Stimulated activated naive CD8-positive, alpha-beta T cell treated with anti-CD3 and anti-CD28 coated beads, Interleukin-15, Interleukin-2, amounts not matched to agents 100 U/mL and 50 U/mL, for 24 hours (primary cell): ENCODE results near the gene ABCA7.
"Not testable (repeated sequence)": the region's sequence is repeated elsewhere in the genome, so short reads cannot be mapped to it uniquely, and the experiment has no call there.

Source experiments
- ATAC-seq: fragments of 150-1000 bp; cut with Tn5 transposase; one replicate; pipeline ENCODE4 v1.10.0; 2021
- DNase-seq: peaks from one replicate; pipeline ENCODE4 v3.0.0; 2021

ABCA7 gene

DNA sequence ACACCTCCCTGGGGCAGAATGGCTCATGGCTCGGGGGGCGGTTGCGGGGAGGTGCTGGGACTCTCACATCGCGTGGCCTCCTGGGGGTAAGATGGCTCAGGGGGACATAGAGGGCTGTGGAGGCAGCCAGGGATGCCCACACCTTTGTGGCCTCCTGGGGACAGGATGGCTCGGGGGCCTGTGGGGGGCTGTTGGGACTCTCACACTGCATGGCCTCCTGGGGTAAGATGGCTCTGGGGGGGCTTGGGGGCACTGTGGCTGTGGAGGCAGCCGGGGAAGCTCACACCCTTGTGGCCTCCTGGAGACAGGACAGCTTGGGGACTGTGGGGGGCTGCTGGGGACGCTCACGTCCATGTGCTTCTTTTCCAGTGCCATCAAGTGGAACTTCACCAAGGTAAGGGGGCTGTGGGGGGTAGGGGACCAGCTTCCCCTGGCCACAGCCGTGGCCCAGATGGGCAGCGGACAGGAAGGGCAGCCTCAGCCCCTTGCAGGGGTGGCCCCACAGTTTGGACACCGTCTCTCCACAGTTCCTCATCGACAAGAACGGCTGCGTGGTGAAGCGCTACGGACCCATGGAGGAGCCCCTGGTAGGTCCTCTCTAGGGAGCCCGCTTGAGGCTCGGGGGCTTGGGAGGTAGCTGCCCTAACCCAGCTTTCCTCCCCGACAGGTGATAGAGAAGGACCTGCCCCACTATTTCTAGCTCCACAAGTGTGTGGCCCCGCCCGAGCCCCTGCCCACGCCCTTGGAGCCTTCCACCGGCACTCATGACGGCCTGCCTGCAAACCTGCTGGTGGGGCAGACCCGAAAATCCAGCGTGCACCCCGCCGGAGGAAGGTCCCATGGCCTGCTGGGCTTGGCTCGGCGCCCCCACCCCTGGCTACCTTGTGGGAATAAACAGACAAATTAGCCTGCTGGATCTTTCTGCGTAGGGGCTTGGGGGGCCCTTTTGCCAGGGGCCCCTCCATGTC lies 66.2 kb downstream of the ABCA7 start:
- DNase-seq: no peak
- no peak for ATAC-seq

DNA sequence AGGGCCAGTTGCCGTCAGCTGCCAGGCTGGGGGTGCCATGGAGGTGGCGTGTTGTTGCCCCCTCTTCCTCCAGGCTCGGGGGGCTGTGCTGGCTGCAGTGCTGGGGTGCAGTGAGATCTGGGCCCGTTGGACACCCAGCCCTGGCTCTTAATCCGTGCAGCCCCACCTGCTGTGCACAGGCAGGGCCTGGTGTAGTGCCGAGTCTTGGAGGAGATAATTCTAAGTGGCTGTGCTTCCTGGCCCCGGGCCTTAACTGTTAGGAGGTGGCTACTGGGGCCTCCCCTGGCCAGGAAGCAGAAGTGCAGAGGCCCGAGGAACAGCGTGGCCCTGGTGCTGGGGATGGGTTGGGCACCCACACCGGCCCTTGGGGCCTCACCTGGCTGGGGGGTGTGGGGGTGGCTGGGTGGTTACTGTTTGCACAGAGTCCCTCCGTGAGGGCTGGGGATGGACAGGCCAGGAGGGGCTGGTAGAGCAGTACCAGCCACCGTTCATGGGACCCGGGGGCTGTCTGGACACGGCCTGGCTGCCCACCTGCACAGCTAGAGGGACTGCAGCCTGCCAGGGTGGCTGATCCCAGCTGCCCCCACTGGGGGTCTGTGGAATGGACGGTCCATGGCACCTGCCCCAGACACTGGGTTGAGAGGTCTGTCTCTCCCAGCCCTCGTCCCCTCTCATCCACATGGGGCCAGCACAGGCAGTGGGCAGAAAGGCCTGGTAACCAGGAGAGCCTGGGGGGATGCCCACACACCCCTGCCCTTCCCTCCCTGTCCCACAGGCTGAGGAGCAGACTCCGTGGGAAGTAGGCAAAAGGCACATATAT lies 67.1 kb downstream of the ABCA7 start:
- DNase-seq (no peak), ATAC-seq (no peak)

DNA sequence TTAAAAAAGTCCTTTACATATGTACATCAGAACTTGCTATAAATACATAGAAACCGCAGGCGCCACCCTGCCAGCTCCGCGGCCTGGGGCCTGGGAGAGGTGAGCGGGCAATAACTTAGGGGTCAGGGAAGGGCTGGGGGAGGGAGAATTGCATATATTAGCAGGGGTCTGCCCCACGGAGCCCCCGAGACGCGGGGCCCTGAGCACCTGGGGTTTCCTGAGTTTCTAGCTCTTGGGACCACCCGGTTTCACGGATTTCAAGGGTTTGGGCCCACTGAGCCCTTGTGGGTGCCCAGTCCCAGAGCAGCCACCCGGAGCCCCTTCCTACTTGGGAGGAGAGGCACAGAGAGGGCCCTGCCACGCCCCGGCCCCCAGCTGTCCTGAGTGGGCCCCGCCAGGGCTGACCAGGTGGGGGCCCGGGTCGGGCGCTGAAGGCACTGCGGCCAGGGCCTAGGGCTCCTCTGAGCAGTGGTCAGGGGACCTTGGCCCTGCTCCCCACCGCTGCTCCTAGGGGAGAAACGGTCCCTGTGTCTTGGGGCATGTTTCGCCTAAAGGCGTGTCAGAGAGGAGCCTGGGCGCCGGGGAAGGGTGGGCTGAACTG lies 67.9 kb downstream of the ABCA7 start:
- DNase-seq (no peak), ATAC-seq (no peak)

DNA sequence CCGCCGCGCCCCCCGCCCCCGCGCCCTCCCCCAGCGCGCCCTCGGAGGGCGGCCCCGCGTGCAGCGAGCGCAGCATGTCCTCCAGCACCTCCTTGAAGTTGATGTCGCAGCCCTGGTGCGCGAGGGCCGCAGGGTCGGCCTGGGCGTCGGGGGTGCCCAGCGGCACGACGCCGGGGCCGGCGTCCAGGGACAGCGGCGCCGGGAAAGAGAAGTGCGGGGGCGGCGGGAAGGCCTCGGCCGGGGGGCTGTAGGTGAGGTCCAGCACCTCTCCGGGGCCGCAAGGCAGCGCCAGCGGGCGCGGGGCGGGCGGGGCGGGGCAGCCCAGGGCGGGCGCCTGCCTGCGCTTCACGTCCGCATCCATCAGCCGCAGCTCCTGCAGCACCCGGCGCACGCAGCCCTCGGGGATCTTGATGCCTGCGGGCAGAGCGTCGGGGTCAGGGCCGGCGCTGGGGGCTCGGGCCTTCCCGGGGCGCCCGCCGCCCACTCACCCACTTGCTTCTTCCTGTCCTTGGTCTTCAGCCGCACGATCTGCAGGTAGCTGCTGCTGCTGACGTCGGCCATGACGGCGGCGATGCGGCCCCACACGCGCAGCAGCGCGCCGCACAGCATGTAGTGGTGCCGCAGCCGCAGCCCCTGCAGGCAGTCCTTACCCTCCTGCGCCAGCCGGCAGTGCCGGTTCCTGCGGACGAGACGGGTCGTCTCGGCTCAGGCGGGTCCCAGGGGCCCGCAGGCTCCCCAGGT lies 68.6 kb downstream of the ABCA7 start:
- DNase-seq (no peak), ATAC-seq (no peak)

DNA sequence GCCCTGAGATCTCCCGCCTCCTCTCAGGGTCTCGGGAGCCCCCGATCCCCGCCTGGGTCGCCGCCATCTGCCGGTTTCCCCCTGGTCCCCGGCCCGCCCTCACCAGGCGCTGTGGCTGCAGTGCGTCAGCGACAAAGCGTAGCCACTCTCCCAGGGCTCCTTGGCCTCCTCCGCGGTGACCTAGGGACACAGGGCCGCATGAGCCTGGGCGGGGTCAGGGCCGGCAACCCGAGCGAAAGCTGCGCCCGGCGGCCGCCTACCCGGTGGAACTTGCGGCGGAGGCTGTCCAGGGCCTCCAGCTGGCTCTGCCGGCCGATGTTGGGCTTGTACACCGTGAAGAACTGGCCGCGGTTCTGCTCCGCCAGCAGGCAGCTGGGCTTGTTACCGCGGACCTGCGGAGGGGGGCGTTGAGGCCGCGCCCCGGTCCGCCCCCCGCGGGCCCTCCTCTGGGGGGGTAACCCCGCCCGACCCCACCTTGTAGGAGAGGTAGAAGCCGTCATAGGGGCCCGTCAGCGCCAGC lies 69.2 kb downstream of the ABCA7 start:
- ATAC-seq: no peak
- DNase-seq: no peak

DNA sequence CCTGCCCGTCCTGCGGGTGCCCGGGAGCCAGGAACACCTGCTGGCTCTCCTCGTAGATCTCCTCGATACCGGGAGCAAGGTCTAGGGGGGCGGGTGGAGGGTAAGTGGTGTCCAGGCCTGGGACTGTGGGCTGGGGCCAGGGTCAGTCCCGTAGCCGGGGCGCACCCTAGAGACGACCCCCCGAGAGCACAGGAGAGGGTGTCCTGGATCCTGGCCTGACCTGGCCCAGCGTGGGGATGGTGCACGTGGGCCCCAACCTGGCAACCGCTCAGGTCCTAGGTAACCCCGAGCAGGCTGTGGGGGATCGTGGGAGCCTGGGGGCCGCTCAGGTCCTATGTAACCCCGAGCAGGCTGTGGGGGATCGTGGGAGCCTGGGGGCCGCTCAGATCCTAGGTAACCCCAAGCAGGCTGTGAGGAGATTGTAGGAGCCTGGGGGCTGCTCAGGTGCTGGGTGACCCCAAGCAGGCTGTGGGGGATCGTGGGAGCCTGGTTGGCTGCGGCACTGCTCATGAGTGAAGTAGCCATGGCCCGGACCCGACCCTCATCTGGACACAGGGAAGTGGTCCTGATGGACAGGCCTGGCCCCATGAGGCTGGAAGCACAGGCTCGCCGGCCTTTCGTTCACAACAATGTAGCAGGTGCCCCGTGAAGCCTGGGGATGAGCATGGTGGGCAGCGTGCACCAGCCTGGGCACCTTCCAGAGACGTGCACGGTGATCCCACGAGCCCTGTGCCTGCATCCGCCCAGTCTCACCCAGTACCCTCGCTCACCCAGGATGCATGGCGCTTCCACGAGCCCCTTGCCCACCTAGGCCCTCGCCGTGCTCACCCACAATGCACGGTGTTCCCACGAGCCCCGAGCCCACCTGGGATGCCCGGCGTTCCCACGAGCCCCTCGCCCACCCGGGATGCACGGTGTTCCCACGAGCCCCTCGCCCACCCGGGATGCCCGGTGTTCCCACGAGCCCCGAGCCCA lies 70.1 kb downstream of the ABCA7 start:
- ATAC-seq: no peak
- DNase-seq: no peak

DNA sequence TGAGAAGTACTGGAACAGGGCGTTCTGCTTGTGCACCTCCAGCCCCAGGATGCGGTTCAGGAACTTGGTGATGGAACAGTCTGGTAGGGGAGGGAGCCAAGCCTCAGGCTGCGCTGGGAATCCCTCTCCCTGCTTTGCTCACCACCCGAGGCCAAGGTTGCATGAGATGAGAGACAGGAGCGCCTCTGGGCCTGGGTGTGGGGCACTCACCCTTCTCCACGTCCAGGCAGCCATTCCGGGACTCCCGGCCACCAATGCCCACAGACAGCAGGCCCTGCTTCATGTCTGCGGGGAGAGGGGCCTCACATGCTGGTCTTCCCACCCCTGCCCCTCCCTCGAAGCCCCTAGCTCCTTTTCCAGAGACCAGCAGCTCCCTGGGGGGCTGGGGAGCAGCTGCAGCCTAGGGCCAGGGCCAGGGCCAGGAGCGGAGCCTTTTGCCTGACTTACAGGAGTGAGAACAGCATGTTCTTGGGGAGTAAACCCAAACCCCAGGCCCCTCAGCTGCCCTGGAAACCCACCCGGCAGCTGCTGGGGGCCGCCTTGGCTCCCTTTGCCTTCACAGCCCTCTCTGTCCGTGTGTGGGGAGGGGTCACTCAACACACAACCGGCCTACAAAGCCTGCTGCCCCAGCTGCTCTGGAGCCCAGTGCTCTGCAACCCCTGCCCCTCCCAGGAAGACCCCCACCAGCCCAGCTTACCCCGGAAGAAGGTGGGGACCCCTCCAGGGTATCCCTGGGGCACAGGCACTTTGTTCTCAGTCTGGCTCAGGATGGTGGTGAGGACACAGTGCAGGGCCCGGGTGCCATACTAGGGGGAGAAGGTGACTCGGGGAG lies 71.1 kb downstream of the ABCA7 start:
- no peak for ATAC-seq
- DNase-seq: no peak

DNA sequence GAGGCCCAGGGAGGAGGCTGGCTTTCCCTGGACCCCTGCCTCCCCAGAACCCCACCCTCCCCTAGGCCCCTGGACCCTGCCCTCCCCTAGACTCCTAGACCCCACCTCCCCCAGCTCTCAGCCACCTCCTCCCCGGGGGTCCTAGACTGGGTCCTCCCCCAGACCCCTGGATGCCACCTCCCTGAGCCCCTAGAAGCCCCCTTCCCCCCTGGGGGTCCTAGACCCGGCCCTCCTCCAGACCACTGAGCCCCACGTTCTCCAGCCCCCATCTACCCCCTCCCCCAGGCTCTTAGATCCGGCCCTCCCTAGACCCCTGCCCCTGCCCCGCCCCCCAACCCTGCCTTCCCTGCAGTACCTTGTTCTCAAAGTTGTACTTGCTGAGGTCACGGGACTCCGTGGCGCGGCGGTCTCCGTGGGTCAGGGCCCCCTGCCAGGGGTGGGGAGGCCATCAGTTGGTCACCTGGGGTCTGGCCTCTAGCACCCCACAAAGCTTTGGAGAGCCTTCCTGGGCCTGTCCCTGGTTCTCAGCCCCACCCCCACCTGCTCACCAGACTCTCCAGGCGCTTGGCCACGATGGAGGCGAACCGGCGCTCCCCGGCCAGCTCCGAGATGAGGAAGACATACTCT lies 71.8 kb downstream of the ABCA7 start:
- ATAC-seq: no peak
- no peak for DNase-seq

DNA sequence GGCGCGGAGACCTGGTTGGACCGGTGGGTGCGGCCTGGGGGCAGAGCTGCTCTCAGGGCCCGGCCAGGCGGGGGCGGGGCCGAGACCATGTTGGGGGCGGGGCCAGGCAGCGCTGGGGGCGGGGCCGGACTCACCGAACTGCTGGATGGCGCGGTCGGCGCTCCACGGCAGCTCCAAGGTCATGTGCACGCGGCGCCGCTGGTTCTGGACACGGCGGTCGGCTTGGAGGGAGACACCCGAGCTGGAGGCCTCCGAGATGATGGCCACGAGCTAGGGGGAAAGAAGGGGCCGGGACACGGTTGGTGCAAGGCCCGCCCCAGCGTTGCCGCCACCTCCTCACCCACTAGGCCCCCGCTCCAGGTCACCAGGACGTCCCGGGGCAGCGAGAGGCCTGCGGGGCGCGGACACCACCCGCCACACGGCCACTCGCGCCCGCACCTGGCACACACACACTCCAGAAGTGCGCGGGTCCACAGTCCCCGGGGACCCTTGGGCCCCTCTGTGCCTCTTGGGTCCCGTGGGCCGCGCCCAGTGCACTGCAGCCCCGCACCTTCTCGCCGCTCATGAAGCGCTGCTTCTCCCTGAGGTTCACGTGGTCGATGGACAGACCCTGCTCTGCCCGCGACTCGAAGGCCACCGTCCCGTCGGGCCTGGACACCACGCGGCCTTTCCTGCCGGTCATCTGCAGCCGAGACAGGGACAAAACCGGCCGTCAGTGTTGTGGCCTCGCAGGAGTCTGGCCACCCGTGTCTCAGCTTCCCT lies 72.5 kb downstream of the ABCA7 start:
- DNase-seq (peak; percentile 37), ATAC-seq (no peak)

DNA sequence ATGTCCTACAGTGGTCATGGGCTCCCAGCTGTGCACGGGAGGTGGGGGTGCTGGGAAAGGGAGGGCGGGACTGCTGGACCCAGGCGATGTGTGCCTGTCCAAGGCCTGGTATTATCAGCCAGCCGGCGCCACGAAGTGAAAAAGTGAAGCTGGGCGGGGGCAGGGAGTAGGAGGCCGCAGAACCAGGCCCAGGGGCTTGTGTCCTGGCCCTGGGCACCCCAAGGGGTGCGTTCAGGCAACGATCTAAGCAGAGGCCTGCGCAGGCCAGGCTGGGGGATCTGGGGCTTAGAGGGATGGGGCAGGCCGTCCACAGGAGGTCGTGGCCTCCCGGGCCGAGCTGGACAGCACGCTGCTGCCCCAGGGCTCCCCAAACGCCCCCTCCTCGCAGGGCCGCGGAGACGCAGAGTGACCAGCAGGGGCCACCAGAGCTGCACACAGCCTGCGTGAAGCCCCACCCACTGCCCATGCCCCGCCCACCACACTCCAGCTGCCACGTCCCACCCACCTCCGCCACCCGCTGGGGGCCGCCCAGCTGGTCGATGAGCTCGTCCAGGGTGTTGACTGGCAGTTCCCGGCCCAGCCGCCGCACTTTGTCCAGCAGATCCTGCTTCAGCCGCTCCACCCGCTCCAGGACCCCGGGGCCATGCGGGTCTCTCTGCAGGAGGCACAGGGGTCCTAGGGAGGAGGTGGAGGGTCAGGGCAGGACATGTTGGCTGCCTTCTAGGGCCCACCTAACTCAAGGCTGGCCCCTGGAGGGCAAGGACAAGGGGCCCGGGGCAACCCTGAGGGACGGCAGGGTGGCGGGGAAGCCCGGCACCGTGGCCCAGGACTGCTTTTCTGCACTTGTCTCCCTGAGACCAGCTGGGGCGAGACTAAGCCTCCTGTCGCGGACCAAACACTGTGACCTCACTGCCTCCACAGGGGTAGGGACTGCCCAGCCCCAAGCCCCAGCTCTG lies 73.4 kb downstream of the ABCA7 start:
- peak; percentile 73 for ATAC-seq
- DNase-seq: peak; percentile 92

DNA sequence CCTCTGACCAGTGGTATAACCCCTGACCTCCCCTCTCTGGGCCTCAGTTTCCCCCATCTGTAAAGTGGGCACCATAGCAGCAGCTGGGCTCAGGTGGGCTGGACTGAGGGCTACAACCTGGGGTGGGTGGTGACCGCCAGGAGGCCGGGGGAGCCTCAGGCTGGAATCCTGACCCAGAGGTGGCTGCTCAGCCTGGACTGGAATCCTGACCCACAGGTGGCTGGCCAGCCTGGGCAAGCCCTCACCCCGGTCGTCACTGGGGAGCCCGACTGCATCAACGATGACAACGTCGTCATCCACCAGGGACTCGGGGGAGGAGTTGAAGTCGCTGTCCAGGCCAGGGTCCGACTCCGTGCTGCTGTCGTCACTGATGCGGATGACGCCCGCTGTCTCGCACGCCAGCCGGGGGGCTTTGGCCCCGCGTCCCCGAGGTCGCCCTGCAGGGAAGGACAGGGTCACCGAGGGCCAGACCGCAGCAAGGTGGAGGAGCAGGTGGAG lies 74.1 kb downstream of the ABCA7 start:
- DNase-seq: no peak
- no peak for ATAC-seq

DNA sequence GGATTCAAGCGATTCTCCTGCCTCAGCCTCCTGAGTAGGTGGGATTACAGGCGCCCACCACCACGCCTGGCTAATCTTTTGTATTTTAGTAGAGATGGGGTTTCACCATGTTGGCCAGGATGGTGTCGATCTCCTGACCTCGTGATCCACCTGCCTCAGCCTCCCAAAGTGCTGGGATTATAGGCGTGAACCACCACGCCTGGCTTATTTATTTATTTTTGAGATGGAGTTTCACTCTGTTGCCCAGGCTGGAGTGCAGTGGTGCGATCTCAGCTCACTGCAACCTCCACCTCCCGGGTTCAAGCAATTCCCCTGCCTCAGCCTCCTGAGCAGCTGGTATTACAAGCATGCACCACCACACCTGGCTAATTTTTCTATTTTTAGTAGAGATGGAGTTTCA lies 74.8 kb downstream of the ABCA7 start:
- not testable (repeated sequence) for DNase-seq

More for the DNA sequence above, 74.8 kb downstream of the ABCA7 start:
- ATAC-seq: not testable (repeated sequence)
